Measurements from ENCODE around the gene SLC35F5. TPM values are rescaled to one million over a fixed set of nuclear protein-coding genes. Genes with fewer than 3 reads are reported as not detected.
A peak's percentile ranks its signal among the peaks of the same experiment; 100 is the strongest.

SLC35F5 gene
- total RNA-seq, 1 experiment from 2014 or later: 14.3 TPM

DNA sequence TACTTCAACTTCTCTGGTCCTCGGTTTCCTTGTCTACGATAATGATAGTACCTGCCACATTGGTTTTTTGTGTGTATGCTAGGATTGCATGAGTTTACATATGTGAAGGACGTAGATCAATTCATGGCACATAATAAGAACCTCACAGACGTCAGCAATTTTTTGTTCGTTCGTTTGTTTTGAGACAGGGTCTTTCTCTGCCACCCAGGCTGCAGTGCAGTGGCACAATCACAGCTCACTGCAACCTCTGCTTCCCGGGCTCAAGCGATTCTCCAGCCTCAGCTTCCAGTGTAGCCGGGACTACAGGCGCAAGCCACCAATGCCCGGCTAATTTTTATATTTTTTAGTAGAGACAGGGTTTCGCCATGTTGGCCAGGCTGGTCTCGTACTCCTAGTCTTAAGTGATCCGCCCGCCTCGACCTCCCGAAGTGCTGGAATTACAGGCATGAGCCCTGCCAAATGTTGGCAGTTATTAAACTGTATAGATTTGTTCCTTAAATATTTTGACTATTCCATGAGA is 756 bp upstream of the SLC35F5 start:
- BruUV-seq (replicated peaks): TSS peak; percentile 98
- H3K9me3 ChIP-seq (ENCODE audit: control insufficient read depth in 1 of 2, insufficient read depth in 1 of 2, low read depth in 1 of 2, low read length in 2 of 2): no peaks in the 10 kb centered on the region
- TF ChIP-seq JUND (IDR thresholded peaks at IDR 0.05) (no peak), ZNF274 (IDR thresholded peaks at IDR 0.05; ENCODE audit: low read depth, low read length) (no peak), TCF7L2 (IDR thresholded peaks at IDR 0.05; ENCODE audit: borderline replicate concordance, extremely low read depth, insufficient read depth, insufficient read length) (no peak), RAD21 (IDR thresholded peaks at IDR 0.05; ENCODE audit: low read depth) (no peak)
- H3K27me3 ChIP-seq (ENCODE audit: insufficient read depth, low read length): no peaks in the 10 kb centered on the region
- intact Hi-C loops (cut with micrococcal nuclease): loop anchor here (10.0 kb wide), 1 partner anchor 208 kb away; no protein-coding TSS in a partner anchor
- H3K27ac ChIP-seq (ENCODE audit: low read depth, low read length): peak overlapping the region; percentile 91
- ChIA-PET CTCF (no interaction called here), RAD21 (ENCODE audit: low non-redundant PET in 1 of 2, low total read pairs in 2 of 2, uncharacterized antibody in 2 of 2, unreplicated experiment in 2 of 2) (no interaction called here), POLR2A (interaction anchor here (1.0 to 1.4 kb wide), 5 partner anchors 25 to 209 kb away, joined by 3 to 5 read pairs (median 3); partner anchors contain the start of gene ACTR3)
- H4K20me1 ChIP-seq (ENCODE audit: insufficient read depth): no peaks in the 10 kb centered on the region
- peak overlapping the region; percentile 85 for H3K4me2 ChIP-seq (ENCODE audit: low read length)
- H3K4me1 ChIP-seq (ENCODE audit: control insufficient read depth in 1 of 2, insufficient read depth in 2 of 2, low read length in 2 of 2): peaks cover 0 to 17% of the 10 kb centered on the region in 2 experiments; a peak in 3 of 4 replicates
- H3K36me3 ChIP-seq (ENCODE audit: control insufficient read depth in 1 of 2, insufficient read depth in 2 of 2, low read length in 2 of 2): 0 out of 4 replicates have a peak, but pooled peaks cover 0 to 2% of the 10 kb centered on the region in 2 experiments
- H3K9ac ChIP-seq (ENCODE audit: low read length): peak overlapping the region; percentile 79
- H3K4me3 ChIP-seq (replicated peaks in 1 of 2; ENCODE audit: low read depth in 1 of 2, low read length in 2 of 2): peak overlapping the region; percentile 82 to 92
- peaks cover 39% of the 10 kb centered on the region for H3K79me2 ChIP-seq (ENCODE audit: insufficient read depth, low read length)
- ATAC-seq (no peak), DNase-seq (ENCODE audit: low read depth, low spot score) (no peak)
- H2AFZ ChIP-seq (ENCODE audit: low read depth, low read length, poor library complexity, severe bottlenecking): peak overlapping the region; percentile 45
- H3K9me2 ChIP-seq (ENCODE audit: insufficient read depth): no peaks in the 10 kb centered on the region

- DNase-seq (ENCODE audit: low read depth, low spot score): no peak
- POLR2A ChIA-PET: interaction anchor here (1.0 to 1.4 kb wide), 5 partner anchors 26 to 210 kb away, joined by 3 to 5 read pairs (median 3); partner anchors contain the start of gene ACTR3
- Histone ChIP-seq H3K9me2 (ENCODE audit: insufficient read depth) (no peaks in the 10 kb centered on the region), H3K9me3 (ENCODE audit: control insufficient read depth in 1 of 2, insufficient read depth in 1 of 2, low read depth in 1 of 2, low read length in 2 of 2) (no peaks in the 10 kb centered on the region), H4K20me1 (ENCODE audit: insufficient read depth) (no peaks in the 10 kb centered on the region), H2AFZ (ENCODE audit: low read depth, low read length, poor library complexity, severe bottlenecking) (no peak overlapping the region), H3K9ac (ENCODE audit: low read length) (peak overlapping the region; percentile 79), H3K27me3 (ENCODE audit: insufficient read depth, low read length) (no peaks in the 10 kb centered on the region), H3K36me3 (ENCODE audit: control insufficient read depth in 1 of 2, insufficient read depth in 2 of 2, low read length in 2 of 2) (peaks cover 0 to 4% of the 10 kb centered on the region in 2 experiments; a peak in 1 of 4 replicates), H3K4me2 (ENCODE audit: low read length) (peak overlapping the region; percentile 85), H3K79me2 (ENCODE audit: insufficient read depth, low read length) (peaks cover 46% of the 10 kb centered on the region), H3K4me1 (ENCODE audit: control insufficient read depth in 1 of 2, insufficient read depth in 2 of 2, low read length in 2 of 2) (peaks cover 0 to 17% of the 10 kb centered on the region in 2 experiments; a peak in 3 of 4 replicates), H3K4me3 (replicated peaks in 1 of 2; ENCODE audit: low read depth in 1 of 2, low read length in 2 of 2) (peak overlapping the region; percentile 82 to 92), H3K27ac (ENCODE audit: low read depth, low read length) (peak overlapping the region; percentile 91)
- no TSS peak for BruUV-seq (replicated peaks)
- CTCF ChIA-PET: interaction anchor here (0.6 kb wide), 1 partner anchor 19 kb away, joined by 3 read pairs; no protein-coding TSS in a partner anchor
- no peak for TF ChIP-seq EGR1 (IDR thresholded peaks at IDR 0.05; ENCODE audit: low read depth)
- no peak for TF ChIP-seq CBX3 (IDR thresholded peaks at IDR 0.05; ENCODE audit: low read depth)
- no peak for TF ChIP-seq RAD21 (IDR thresholded peaks at IDR 0.05; ENCODE audit: low read depth)
- no peak for TF ChIP-seq MAX (IDR thresholded peaks at IDR 0.05)
- no peak for TF ChIP-seq POLR2AphosphoS5 (IDR thresholded peaks at IDR 0.05; ENCODE audit: low read depth, low read length)
- TF ChIP-seq SRF (IDR thresholded peaks at IDR 0.05; ENCODE audit: low read depth): no peak
- TF ChIP-seq EZH2phosphoT487 (IDR thresholded peaks at IDR 0.05; ENCODE audit: borderline replicate concordance): no peak
- no peak for TF ChIP-seq ZFX (IDR thresholded peaks at IDR 0.05)
- TF ChIP-seq SIN3A (IDR thresholded peaks at IDR 0.05; ENCODE audit: low read depth): no peak
- TF ChIP-seq SP1 (IDR thresholded peaks at IDR 0.05; ENCODE audit: low read depth): no peak
- no peak for TF ChIP-seq YY1 (IDR thresholded peaks at IDR 0.05; ENCODE audit: extremely low read depth, insufficient replicate concordance, low read depth, low read length)
- TF ChIP-seq JUND (IDR thresholded peaks at IDR 0.05): no peak
- no peak for TF ChIP-seq ELF1 (IDR thresholded peaks at IDR 0.05; ENCODE audit: borderline replicate concordance, low read depth)
- TF ChIP-seq FOSL1 (IDR thresholded peaks at IDR 0.05; ENCODE audit: low read depth): no peak
- TF ChIP-seq, protein P1, sequence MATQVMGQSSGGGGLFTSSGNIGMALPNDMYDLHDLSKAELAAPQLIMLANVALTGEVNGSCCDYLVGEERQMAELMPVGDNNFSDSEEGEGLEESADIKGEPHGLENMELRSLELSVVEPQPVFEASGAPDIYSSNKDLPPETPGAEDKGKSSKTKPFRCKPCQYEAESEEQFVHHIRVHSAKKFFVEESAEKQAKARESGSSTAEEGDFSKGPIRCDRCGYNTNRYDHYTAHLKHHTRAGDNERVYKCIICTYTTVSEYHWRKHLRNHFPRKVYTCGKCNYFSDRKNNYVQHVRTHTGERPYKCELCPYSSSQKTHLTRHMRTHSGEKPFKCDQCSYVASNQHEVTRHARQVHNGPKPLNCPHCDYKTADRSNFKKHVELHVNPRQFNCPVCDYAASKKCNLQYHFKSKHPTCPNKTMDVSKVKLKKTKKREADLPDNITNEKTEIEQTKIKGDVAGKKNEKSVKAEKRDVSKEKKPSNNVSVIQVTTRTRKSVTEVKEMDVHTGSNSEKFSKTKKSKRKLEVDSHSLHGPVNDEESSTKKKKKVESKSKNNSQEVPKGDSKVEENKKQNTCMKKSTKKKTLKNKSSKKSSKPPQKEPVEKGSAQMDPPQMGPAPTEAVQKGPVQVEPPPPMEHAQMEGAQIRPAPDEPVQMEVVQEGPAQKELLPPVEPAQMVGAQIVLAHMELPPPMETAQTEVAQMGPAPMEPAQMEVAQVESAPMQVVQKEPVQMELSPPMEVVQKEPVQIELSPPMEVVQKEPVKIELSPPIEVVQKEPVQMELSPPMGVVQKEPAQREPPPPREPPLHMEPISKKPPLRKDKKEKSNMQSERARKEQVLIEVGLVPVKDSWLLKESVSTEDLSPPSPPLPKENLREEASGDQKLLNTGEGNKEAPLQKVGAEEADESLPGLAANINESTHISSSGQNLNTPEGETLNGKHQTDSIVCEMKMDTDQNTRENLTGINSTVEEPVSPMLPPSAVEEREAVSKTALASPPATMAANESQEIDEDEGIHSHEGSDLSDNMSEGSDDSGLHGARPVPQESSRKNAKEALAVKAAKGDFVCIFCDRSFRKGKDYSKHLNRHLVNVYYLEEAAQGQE (IDR thresholded peaks at IDR 0.05; ENCODE audit: low read depth): no peak
- RAD21 ChIA-PET (ENCODE audit: low non-redundant PET in 1 of 2, low total read pairs in 2 of 2, uncharacterized antibody in 2 of 2, unreplicated experiment in 2 of 2): interaction anchor here in 1 of 2 experiments (1.0 kb wide), 1 partner anchor 122 kb away, joined by 4 read pairs; no protein-coding TSS in a partner anchor
- intact Hi-C loops (cut with micrococcal nuclease): loop anchor here (1.0 to 10.0 kb wide), 2 partner anchors 133 to 209 kb away; no protein-coding TSS in a partner anchor
- peak; percentile 69 for ATAC-seq
Measured at GRCh38 chr2:113755835-113756354, 547 bp downstream of the SLC35F5 start.
